ENCODE measurements around the gene DPEP1. TPM values are rescaled to one million over a fixed set of nuclear protein-coding genes. Genes with fewer than 3 reads are reported as not detected.

The DPEP1 gene
- total RNA-seq, 1 donor from 2014 or later = 0.36 TPM

GRCh38 chr16:89600427-89600826 lies 13.0 kb upstream of the DPEP1 start:
- H3K4me1 Mint-ChIP-seq = peaks cover 8% of the 10 kb centered on the region
- H3K9me3 Mint-ChIP-seq = no peaks in the 10 kb centered on the region
- TF ChIP-seq CTCF (IDR thresholded peaks at IDR 0.05; ENCODE audit: unreplicated experiment) = no peak
- no peak overlapping the region for H3K27ac Mint-ChIP-seq
- no peak for DNase-seq (ENCODE audit: low spot score in 2 of 2, unreplicated experiment in 2 of 2)
- no peak overlapping the region for H3K4me3 Mint-ChIP-seq
- no peaks in the 10 kb centered on the region for H3K36me3 Mint-ChIP-seq
- peaks cover 3% of the 10 kb centered on the region for H3K27me3 Mint-ChIP-seq (ENCODE audit: low read depth)

- TF ChIP-seq CTCF (IDR thresholded peaks at IDR 0.05; ENCODE audit: unreplicated experiment) = no peak
- Mint-ChIP-seq H3K4me1 (peaks cover 8% of the 10 kb centered on the region), H3K27me3 (ENCODE audit: low read depth) (peaks cover 3% of the 10 kb centered on the region), H3K36me3 (no peaks in the 10 kb centered on the region), H3K4me3 (no peak overlapping the region), H3K27ac (no peak overlapping the region), H3K9me3 (no peaks in the 10 kb centered on the region)
- no peak for DNase-seq (ENCODE audit: low spot score in 2 of 2, unreplicated experiment in 2 of 2)
Observed at GRCh38 chr16:89600956-89601355, 12.5 kb upstream of the DPEP1 start.

GRCh38 chr16:89601906-89602272 lies 11.6 kb upstream of the DPEP1 start:
- H3K4me3 Mint-ChIP-seq = no peak overlapping the region
- H3K9me3 Mint-ChIP-seq = no peaks in the 10 kb centered on the region
- DNase-seq (ENCODE audit: low spot score in 2 of 2, unreplicated experiment in 2 of 2) = no peak
- no peaks in the 10 kb centered on the region for H3K36me3 Mint-ChIP-seq
- no peak for TF ChIP-seq CTCF (IDR thresholded peaks at IDR 0.05; ENCODE audit: unreplicated experiment)
- no peak overlapping the region for H3K27ac Mint-ChIP-seq
- peaks cover 8% of the 10 kb centered on the region for H3K4me1 Mint-ChIP-seq
- peaks cover 3% of the 10 kb centered on the region for H3K27me3 Mint-ChIP-seq (ENCODE audit: low read depth)

GRCh38 chr16:89602273-89602951 lies 11.0 kb upstream of the DPEP1 start:
- Mint-ChIP-seq H3K27me3 (ENCODE audit: low read depth) (peaks cover 3% of the 10 kb centered on the region), H3K27ac (peak overlapping the region; percentile 68), H3K36me3 (no peaks in the 10 kb centered on the region), H3K9me3 (no peaks in the 10 kb centered on the region), H3K4me1 (peaks cover 8% of the 10 kb centered on the region), H3K4me3 (no peak overlapping the region)
- no peak for TF ChIP-seq CTCF (IDR thresholded peaks at IDR 0.05; ENCODE audit: unreplicated experiment)
- DNase-seq (ENCODE audit: low spot score in 2 of 2, unreplicated experiment in 2 of 2) = peak; percentile 53 to 67

- no peak for DNase-seq (ENCODE audit: low spot score in 2 of 2, unreplicated experiment in 2 of 2)
- no peaks in the 10 kb centered on the region for H3K9me3 Mint-ChIP-seq
- TF ChIP-seq CTCF (IDR thresholded peaks at IDR 0.05; ENCODE audit: unreplicated experiment) = no peak
- H3K27me3 Mint-ChIP-seq (ENCODE audit: low read depth) = peaks cover 3% of the 10 kb centered on the region
- H3K4me1 Mint-ChIP-seq = peaks cover 8% of the 10 kb centered on the region
- peak overlapping the region; percentile 68 for H3K27ac Mint-ChIP-seq
- H3K36me3 Mint-ChIP-seq = no peaks in the 10 kb centered on the region
- no peak overlapping the region for H3K4me3 Mint-ChIP-seq
Observed at GRCh38 chr16:89602952-89603590, 10.4 kb upstream of the DPEP1 start.
